ENCODE measurements around the gene FAM228A. TPM values are rescaled to one million over a fixed set of nuclear protein-coding genes. Genes with fewer than 3 reads are reported as not detected.

Gene FAM228A
- total RNA-seq, 1 donor from 2014 or later: 1.3 TPM

DNA sequence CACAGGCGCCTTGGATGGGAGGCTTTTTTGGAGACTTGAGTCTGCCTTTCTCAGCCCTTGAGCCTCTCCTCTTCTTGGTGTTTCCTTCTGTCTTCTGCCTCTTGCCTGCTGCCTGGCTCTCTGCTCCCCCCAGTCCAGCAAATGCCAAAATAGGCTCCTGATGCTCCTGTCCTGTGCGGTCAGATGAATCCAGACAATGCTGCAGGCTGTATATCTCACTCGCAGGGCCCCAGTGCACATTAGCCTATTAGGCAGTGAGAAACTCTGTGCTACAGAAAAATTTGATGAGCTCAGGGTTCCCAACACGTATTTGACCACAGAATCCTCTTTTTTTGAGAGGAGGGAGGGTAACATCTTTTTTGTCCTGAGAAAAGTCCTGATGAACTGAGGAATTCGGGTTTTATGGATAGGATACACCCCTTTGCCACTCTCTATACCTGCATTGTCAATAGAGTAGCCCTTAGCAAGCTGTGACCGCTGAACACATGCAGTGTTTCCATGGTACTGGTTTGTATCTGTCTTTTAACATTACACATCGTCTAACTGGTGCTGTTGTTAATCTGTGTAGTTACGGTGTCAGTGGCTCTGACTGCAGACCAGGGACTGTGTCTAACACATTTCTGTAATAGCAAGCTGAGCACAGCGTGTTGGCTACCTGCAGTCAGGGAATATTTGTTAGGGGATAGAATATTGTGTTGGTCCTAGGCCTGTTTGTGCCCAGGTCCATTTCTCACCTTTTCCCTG lies 50.8 kb downstream of the FAM228A start:
- no peak for DNase-seq

DNA sequence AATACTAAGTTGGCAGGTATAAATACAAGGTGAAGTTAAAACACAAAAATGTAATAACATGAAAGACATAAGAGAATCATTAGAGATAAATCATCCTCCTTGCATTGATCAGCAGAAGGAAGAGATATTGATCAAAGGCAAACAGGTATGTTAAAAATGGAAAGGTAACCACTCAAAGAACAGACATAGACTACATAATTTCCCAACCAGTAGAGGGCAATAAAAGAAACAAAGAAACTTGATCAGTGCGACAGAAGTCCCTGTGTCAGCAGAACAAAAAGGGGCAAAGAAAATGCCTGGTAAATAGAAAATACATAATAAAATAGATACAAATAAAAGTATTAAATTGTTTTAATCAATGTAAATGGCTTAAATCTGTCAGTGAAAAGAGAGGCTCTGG lies 53.6 kb downstream of the FAM228A start:
- peak; percentile 11 for DNase-seq

DNA sequence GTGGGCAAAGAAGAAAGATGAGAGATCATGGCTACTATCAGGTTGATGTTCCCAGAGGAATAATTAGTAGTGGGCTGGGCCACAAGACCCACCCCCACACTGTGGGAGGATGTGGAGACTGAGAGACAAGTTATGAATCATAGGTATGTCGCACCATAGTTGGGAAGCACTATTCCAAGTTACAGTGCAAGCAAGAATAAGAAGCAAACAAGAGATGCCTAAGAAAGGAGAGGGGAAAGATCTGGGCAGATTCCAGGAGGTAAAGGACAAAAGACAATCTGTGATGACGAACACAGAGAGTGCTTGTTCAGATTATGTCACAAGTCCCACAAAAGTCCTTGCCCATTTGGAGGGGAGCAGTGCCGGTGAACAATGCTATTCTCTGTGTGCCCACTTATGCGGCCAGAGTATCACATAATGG lies 56.6 kb downstream of the FAM228A start:
- DNase-seq: peak; percentile 5

DNA sequence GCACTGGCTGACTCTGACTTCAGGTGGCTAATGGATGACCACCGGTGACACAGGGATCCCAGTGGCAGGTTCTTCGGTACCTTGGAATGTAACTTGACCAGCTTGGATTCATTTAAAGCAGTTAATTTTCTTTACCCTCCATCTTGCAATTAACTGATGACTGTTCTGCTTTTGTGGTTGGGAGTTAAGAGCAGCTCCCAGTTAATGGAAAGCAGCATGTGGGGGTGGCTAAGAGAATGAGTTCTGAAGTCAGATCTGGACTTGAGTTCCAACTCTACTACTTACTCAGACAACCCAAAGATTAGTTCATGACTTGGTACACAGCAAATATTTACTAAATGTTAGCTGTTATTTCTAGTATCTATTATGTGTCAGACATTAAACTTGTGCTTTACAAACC lies 58.5 kb downstream of the FAM228A start:
- DNase-seq: no peak

GRCh38 chr2:24237313-24237712 lies 62.5 kb downstream of the FAM228A start:
- DNase-seq: no peak

DNA sequence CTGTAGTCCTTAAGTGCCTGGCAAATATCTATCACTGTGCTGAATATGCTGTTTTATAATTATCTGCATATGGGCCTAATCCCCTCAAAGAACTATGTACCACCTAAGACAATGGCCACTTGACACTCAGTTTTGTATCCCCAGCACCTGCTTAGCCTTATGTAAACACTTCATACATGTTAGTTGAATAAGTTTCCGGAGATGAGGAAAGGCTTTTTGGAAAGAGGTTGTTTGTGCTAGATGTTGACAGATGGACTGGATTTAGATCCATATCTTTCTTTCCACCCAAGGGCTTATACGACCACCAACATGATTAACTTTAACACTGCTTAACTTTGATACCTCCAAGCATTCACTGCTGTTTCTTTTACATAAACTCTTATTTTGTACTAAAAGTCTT lies 63.3 kb downstream of the FAM228A start:
- no peak for DNase-seq

DNA sequence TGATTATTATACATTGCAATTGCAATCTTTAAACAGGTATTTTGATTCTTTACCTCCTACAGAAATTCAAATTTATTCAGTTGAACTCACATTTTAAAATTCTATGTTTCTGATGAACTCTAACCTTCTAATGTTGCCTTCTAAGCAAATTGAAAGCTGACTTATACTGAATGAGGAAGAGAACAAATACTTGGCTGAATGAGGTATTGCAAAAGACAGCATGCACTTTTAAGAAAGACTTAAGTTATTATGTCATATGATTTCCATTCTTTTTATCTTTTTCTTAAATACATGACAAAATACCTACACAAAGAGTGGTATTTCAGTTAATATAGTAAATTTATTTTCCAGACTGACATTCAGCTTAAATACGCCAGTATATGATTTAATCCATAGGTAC lies 64.7 kb downstream of the FAM228A start:
- DNase-seq: no peak

Other genes with a start within 250 kb of the FAM228A start
- gene ATAD2B, start 247.9 kb upstream of the FAM228A start, total RNA-seq: 49.9 TPM
- gene UBXN2A, start 234.6 kb upstream of the FAM228A start, total RNA-seq: 30.6 TPM
- 0.10 TPM for gene MFSD2B, start 165.0 kb upstream of the FAM228A start, total RNA-seq
- 12.6 TPM for gene WDCP, start 127.7 kb upstream of the FAM228A start, total RNA-seq
- 6.1 TPM for gene FKBP1B, start 125.3 kb upstream of the FAM228A start, total RNA-seq
- 110 TPM for gene SF3B6, start 98.7 kb upstream of the FAM228A start, total RNA-seq
- gene TP53I3, start 90.2 kb upstream of the FAM228A start, total RNA-seq: 29.1 TPM
- not detected for gene PFN4, start 51.7 kb upstream of the FAM228A start, total RNA-seq
- 39.4 TPM for gene FAM228B, start 51.6 kb upstream of the FAM228A start, total RNA-seq
- gene ITSN2, start 185.5 kb downstream of the FAM228A start, total RNA-seq: 44.4 TPM